ENCODE results near the gene COX8A. TPM values are rescaled to one million over a fixed set of nuclear protein-coding genes. Genes with fewer than 3 reads are reported as not detected.

COX8A gene
- total RNA-seq, 1 experiment from 2014 or later, result 615 TPM

- peaks cover 19% of the 10 kb centered on the region for H3K36me3 ChIP-seq (ENCODE audit: insufficient read depth, low read length, poor library complexity, severe bottlenecking)
- POLR2A ChIA-PET (ENCODE audit: low non-redundant PET), result no interaction called here
- DNase-seq (ENCODE audit: low spot score), result no peak
- intact Hi-C loops (cut with micrococcal nuclease; ENCODE audit: unreplicated experiment), result loop anchor here (10.0 kb wide), 1 partner anchor 145 kb away; the partner anchor contains the start of gene MARK2
- peaks cover 46% of the 10 kb centered on the region for H3K4me1 ChIP-seq (ENCODE audit: insufficient read depth, low read length, poor library complexity, severe bottlenecking)
- H3K4me3 ChIP-seq (ENCODE audit: low read depth, low read length, poor library complexity, severe bottlenecking), result no peak overlapping the region
- CTCF ChIA-PET, result no interaction called here
- peak overlapping the region; percentile 78 for H3K27ac ChIP-seq (ENCODE audit: low read depth, low read length, poor library complexity, severe bottlenecking)
- H3K9me3 ChIP-seq (ENCODE audit: low read depth, low read length, poor library complexity, severe bottlenecking), result no peaks in the 10 kb centered on the region
- BruUV-seq (replicated peaks), result no TSS peak
- no peaks in the 10 kb centered on the region for H3K27me3 ChIP-seq (replicated peaks; ENCODE audit: insufficient read depth, low read depth, low read length, poor library complexity)
- TF ChIP-seq EZH2 (IDR thresholded peaks at IDR 0.05; ENCODE audit: borderline replicate concordance, low read depth, low read length, poor library complexity, severe bottlenecking) (no peak), CTCF (conservative IDR thresholded peaks at IDR 0.05; ENCODE audit: low read depth, low read length) (no peak)
Measured at GRCh38 chr11:63979426-63979825, 5.0 kb downstream of the COX8A start.

- Histone ChIP-seq H3K27ac (ENCODE audit: low read depth, low read length, poor library complexity, severe bottlenecking) (peak overlapping the region; percentile 84), H3K4me3 (ENCODE audit: low read depth, low read length, poor library complexity, severe bottlenecking) (peak overlapping the region; percentile 95), H3K4me1 (ENCODE audit: insufficient read depth, low read length, poor library complexity, severe bottlenecking) (peaks cover 30% of the 10 kb centered on the region), H3K36me3 (ENCODE audit: insufficient read depth, low read length, poor library complexity, severe bottlenecking) (peaks cover 20% of the 10 kb centered on the region), H3K9me3 (ENCODE audit: low read depth, low read length, poor library complexity, severe bottlenecking) (no peaks in the 10 kb centered on the region), H3K27me3 (replicated peaks; ENCODE audit: insufficient read depth, low read depth, low read length, poor library complexity) (no peaks in the 10 kb centered on the region)
- BruUV-seq (replicated peaks), result TSS peak; percentile 73
- intact Hi-C loops (cut with micrococcal nuclease; ENCODE audit: unreplicated experiment), result loop anchor here (10.0 kb wide), 1 partner anchor 221 kb away; the partner anchor contains the start of gene ZFTA
- DNase-seq (ENCODE audit: low spot score), result no peak
- no peak for TF ChIP-seq EZH2 (IDR thresholded peaks at IDR 0.05; ENCODE audit: borderline replicate concordance, low read depth, low read length, poor library complexity, severe bottlenecking)
- TF ChIP-seq CTCF (conservative IDR thresholded peaks at IDR 0.05; ENCODE audit: low read depth, low read length), result no peak
- ChIA-PET POLR2A (ENCODE audit: low non-redundant PET) (no interaction called here), CTCF (no interaction called here)
Measured at GRCh38 chr11:63985812-63986155, 11.4 kb downstream of the COX8A start.

GRCh38 chr11:63986156-63986931 is 11.9 kb downstream of the COX8A start, which contains the start of gene OTUB1:
Gene OTUB1 (plus strand): TSS chr11:63986438. CDS start chr11:63986457, 19 bp downstream.
- H3K9me3 ChIP-seq (ENCODE audit: low read depth, low read length, poor library complexity, severe bottlenecking), result no peaks in the 10 kb centered on the region
- ChIA-PET POLR2A (ENCODE audit: low non-redundant PET) (no interaction called here), CTCF (no interaction called here)
- peak within 1 kb of the TSS; percentile 84 for H3K27ac ChIP-seq (ENCODE audit: low read depth, low read length, poor library complexity, severe bottlenecking)
- TF ChIP-seq CTCF (conservative IDR thresholded peaks at IDR 0.05; ENCODE audit: low read depth, low read length) (no peak), EZH2 (IDR thresholded peaks at IDR 0.05; ENCODE audit: borderline replicate concordance, low read depth, low read length, poor library complexity, severe bottlenecking) (no peak)
- BruUV-seq (replicated peaks), result no TSS peak
- DNase-seq (ENCODE audit: low spot score), result peak; percentile 97
- H3K4me1 ChIP-seq (ENCODE audit: insufficient read depth, low read length, poor library complexity, severe bottlenecking), result peaks cover 28% of the 10 kb centered on the region
- no peaks in the 10 kb centered on the region for H3K27me3 ChIP-seq (replicated peaks; ENCODE audit: insufficient read depth, low read depth, low read length, poor library complexity)
- H3K36me3 ChIP-seq (ENCODE audit: insufficient read depth, low read length, poor library complexity, severe bottlenecking), result peaks cover 25% of the 10 kb centered on the region
- intact Hi-C loops (cut with micrococcal nuclease; ENCODE audit: unreplicated experiment), result loop anchor here (10.0 kb wide), 1 partner anchor 222 kb away; the partner anchor contains the start of gene ZFTA
- H3K4me3 ChIP-seq (ENCODE audit: low read depth, low read length, poor library complexity, severe bottlenecking), result peak within 1 kb of the TSS; percentile 95
